Thyroid gland (tissue), 4 donors: ENCODE measurements around the gene UBR4. TPM values are rescaled to one million over a fixed set of nuclear protein-coding genes. Genes with fewer than 3 reads are reported as not detected.
"Not testable (repeated sequence)": the region's sequence is repeated elsewhere in the genome, so short reads cannot be mapped to it uniquely, and the experiment has no call there.

Experiments
- DNase-seq, 2 donors: peaks; one replicate each; pipeline ENCODE4 v3.0.0-alpha.2; 2019
- H3K27ac ChIP-seq, 3 donors: fragments of 200-600 bp; sonication (generic); 1 replicate in 2 of 3; 2 replicates in 1 of 3; pipeline ENCODE4 v1.5.1; 2016 to 2019; ENCODE audit warnings: mild to moderate bottlenecking in 1 of 3, moderate library complexity in 1 of 3
- H3K27me3 ChIP-seq: fragments of 200-600 bp; sonication (generic); one replicate; pipeline ENCODE4 v1.5.1; 2019
- H3K36me3 ChIP-seq, 2 donors: fragments of 200-600 bp; sonication (generic); one replicate each; pipeline ENCODE4 v1.5.1; 2016 to 2019
- H3K4me1 ChIP-seq, 2 donors: fragments of 200-600 bp; sonication (generic); one replicate each; pipeline ENCODE4 v1.5.1; 2017 to 2019
- H3K4me3 ChIP-seq, 3 donors: fragments of 200-600 bp; sonication (generic); replicated peaks in 1 of 3; 1 replicate in 2 of 3; 2 replicates in 1 of 3; pipeline ENCODE4 v1.5.1; 2016; ENCODE audit warnings: mild to moderate bottlenecking in 1 of 3
- H3K9me3 ChIP-seq: fragments of 200-600 bp; sonication (generic); one replicate; pipeline ENCODE4 v1.5.1; 2017
- POLR2A ChIP-seq, 2 donors: fragments of 450-650 bp; IDR thresholded peaks; one replicate each; pipeline ENCODE4 v1.6.1; 2017; ENCODE audit warnings: antibody characterized with exemption in 2 of 2, mild to moderate bottlenecking in 2 of 2, moderate library complexity in 1 of 2
- WGBS, 2 donors: methylation state at CpG; one replicate each; pipeline ENCODE4 v1.1.5; 2017; 5-methylcytosine and 5-hydroxymethylcytosine counted together
- intact Hi-C: fragments of 100-400 bp; cut with DNase I; formaldehyde crosslinking; loops from one replicate; pipeline ENCODE4 v1.15.1; 2023
- total RNA-seq, 4 donors: library from RNA; depleted of rRNA; stranded (reverse); fragments of >200 nt; gene quantifications; one replicate each; pipeline ENCODE4 v1.2.3, GENCODE V29; 2016
- TF ChIP-seq, protein P1 (sequence below), 6 experiments: fragments of 200-600 bp in 3 of 6; fragments of 450-650 bp in 3 of 6; sonication (generic) in 3 of 6; IDR thresholded peaks; one replicate each; pipeline ENCODE4 v1.5.1; 2016 to 2019; ENCODE audit warnings: antibody characterized with exemption in 6 of 6, mild to moderate bottlenecking in 2 of 6, inconsistent platforms in 1 of 6, moderate library complexity in 1 of 6

The UBR4 gene
- total RNA-seq, 4 donors from 2014 or later: 110 to 221 (median 160) TPM

DNA sequence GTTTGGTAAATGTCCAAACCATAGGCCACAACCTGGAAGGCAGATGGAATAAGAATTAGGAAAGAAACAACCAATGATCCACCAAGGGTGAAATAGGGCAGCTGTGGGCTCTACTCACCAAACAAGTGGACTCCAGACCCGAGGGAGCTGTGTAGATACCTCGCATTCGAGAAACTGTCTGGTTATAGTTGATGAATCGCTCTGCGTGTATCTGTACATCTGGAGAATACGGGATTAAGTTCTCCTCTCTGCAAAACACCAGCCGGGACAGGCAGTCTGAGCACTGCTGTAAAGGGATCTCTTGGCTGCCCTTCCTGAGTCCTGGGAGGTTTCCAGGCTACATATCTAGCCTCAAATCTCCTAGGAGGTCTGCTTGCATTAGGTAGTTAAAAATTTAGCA lies 9.4 kb upstream of the UBR4 start:
- Histone ChIP-seq H3K27me3 (no peaks in the 10 kb centered on the region), H3K27ac (no peak overlapping the region), H3K4me3 (no peak overlapping the region), H3K36me3 (peaks cover 30 to 59% of the 10 kb centered on the region in 2 donors), H3K4me1 (no peaks in the 10 kb centered on the region), H3K9me3 (no peaks in the 10 kb centered on the region)
- TF ChIP-seq, protein P1, sequence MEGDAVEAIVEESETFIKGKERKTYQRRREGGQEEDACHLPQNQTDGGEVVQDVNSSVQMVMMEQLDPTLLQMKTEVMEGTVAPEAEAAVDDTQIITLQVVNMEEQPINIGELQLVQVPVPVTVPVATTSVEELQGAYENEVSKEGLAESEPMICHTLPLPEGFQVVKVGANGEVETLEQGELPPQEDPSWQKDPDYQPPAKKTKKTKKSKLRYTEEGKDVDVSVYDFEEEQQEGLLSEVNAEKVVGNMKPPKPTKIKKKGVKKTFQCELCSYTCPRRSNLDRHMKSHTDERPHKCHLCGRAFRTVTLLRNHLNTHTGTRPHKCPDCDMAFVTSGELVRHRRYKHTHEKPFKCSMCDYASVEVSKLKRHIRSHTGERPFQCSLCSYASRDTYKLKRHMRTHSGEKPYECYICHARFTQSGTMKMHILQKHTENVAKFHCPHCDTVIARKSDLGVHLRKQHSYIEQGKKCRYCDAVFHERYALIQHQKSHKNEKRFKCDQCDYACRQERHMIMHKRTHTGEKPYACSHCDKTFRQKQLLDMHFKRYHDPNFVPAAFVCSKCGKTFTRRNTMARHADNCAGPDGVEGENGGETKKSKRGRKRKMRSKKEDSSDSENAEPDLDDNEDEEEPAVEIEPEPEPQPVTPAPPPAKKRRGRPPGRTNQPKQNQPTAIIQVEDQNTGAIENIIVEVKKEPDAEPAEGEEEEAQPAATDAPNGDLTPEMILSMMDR (IDR thresholded peaks at IDR 0.05): no peak
- TF ChIP-seq POLR2A (IDR thresholded peaks at IDR 0.05): no peak
- 89 to 92% methylated on average over 7 of the region's 7 CpGs for WGBS, 2 donors
- DNase-seq: no peak
- intact Hi-C loops: no loop called here

DNA sequence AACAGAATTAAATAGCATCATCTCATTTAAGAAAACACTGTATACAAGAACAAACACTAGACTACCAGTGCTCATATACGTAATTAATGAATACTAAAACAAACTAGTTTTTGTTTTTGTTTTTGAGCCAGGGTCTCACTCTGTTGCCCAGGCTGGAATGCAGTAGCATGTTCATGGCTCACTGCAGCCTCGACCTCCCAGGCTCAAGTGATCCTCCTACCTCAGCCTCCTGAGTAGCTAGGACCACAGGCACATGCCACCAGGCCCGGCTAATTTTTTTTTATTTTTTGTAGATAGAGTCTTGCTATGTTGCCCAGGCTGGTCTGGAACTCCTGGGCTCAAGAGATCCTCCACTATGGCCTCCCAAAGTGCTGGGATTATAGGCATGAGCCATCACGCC lies 6.5 kb upstream of the UBR4 start:
- 97% methylated on average over 4 of the region's 4 CpGs for WGBS, 2 donors
- intact Hi-C loops, H3K4me3 ChIP-seq, DNase-seq, H3K27ac ChIP-seq, H3K4me1 ChIP-seq, H3K27me3 ChIP-seq, H3K9me3 ChIP-seq: not testable (repeated sequence)
- peaks cover 25 to 35% of the 10 kb centered on the region in 2 donors for H3K36me3 ChIP-seq

DNA sequence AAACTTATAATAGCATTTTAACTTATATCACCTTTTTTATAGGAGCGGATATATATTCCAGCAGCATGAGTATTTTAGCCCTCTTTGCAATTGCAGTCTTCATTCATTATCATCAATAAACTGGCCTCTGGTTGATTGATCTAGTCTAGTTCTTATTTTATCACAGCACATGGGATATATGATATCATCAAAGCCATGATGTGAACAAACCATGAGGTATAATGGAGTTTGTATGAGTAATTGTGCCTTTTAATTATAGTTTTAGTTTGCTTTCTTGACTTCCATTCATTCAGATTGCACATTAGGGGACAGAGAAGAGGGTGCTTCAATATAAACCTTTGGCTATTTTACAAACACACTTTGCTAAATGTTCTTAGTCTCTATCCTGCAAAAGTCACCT lies 3.5 kb upstream of the UBR4 start:
- H3K27ac ChIP-seq: no peak overlapping the region
- H3K27me3 ChIP-seq: no peaks in the 10 kb centered on the region
- TF ChIP-seq, protein P1 (IDR thresholded peaks at IDR 0.05): no peak
- no peak for TF ChIP-seq POLR2A (IDR thresholded peaks at IDR 0.05)
- peaks cover 12 to 18% of the 10 kb centered on the region in 2 donors for H3K4me1 ChIP-seq
- WGBS, 2 donors: 98% methylated on average over 1 of the region's 1 CpG
- intact Hi-C loops: no loop called here
- peaks cover 2 to 12% of the 10 kb centered on the region in 2 donors for H3K36me3 ChIP-seq
- no peaks in the 10 kb centered on the region for H3K9me3 ChIP-seq
- DNase-seq: no peak
- no peak overlapping the region for H3K4me3 ChIP-seq

DNA sequence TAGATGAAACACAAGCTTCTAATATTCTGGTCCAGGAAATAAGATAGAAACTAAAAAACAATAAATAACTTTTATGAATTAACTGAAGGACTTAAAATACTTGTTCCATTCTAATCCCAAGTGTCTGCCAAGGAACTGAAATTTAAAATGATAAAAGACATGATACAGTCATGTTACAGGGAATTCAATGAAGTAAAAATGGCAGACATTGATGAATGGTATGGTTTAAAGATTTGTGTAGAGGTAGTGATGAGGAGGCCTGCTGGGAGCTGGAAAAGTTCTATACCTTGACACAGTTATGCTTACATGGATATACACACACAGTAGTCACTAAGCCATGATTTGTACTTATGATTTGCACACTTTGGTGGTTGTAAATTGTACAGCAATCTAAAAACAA lies 2.1 kb upstream of the UBR4 start:
- Histone ChIP-seq H3K4me1 (peaks cover 15 to 19% of the 10 kb centered on the region in 2 donors), H3K27ac (no peak overlapping the region), H3K4me3 (no peak overlapping the region), H3K27me3 (no peaks in the 10 kb centered on the region), H3K36me3 (peaks cover 0 to 4% of the 10 kb centered on the region in 2 donors), H3K9me3 (no peaks in the 10 kb centered on the region)
- DNase-seq: no peak
- intact Hi-C loops: no loop called here
- TF ChIP-seq, protein P1 (IDR thresholded peaks at IDR 0.05): no peak
- no peak for TF ChIP-seq POLR2A (IDR thresholded peaks at IDR 0.05)

DNA sequence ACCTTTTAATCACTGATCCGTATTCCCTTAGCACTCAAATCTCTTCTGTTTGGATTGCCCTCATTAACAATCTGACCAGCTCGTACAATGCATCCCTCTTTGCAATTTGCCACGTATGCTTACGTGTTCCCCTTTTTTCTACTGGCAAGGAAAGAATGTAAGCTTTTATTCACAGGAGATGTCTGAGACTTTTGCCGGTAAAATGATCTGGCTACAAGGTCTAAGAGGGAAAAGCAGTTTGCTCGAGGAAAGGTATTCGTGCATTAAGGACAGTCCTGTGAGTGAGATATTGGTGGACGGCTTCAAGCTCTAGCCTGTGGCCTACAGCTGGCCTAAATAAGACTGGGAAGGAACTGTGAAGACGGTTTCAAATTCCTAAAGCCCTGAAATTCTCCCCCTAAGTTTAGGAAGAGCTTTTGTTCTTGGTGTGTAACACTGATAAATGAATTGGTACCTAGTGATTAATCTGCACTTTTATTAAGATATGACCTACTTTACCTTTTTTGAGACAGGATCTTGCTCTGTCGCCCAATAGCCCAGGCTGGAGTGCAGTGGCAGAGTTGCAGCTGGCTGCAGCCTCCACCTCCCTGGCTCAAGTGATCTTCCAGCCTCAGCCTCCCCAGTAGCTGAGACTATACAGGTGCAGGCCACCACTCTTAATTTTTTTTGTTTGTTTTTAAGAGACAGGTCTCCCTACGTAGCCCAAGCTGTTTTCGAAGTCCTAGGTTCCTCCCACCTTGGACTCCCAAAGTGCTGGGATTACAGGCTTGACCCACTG lies 895 bp upstream of the UBR4 start:
- 19 to 24% methylated on average over 12 of the region's 12 CpGs for WGBS, 2 donors
- H3K4me1 ChIP-seq: peaks cover 15 to 19% of the 10 kb centered on the region in 2 donors

More for the DNA sequence above, 895 bp upstream of the UBR4 start:
- Histone ChIP-seq H3K27me3 (no peaks in the 10 kb centered on the region), H3K9me3 (no peaks in the 10 kb centered on the region), H3K36me3 (no peaks in the 10 kb centered on the region), H3K4me3 (peak overlapping the region; percentile 54 to 91 (median 79)), H3K27ac (peak overlapping the region; percentile 77 to 92 (median 89))
- no peak for DNase-seq
- intact Hi-C loops: no loop called here
- TF ChIP-seq POLR2A (IDR thresholded peaks at IDR 0.05): no peak
- TF ChIP-seq, protein P1 (IDR thresholded peaks at IDR 0.05): no peak
